Transverse colon (tissue), 4 donors: ENCODE measurements around the gene SMOC1. TPM values are rescaled to one million over a fixed set of nuclear protein-coding genes. Genes with fewer than 3 reads are reported as not detected.

Source experiments
- DNase-seq: peaks from one replicate; pipeline ENCODE4 v3.0.0-alpha.2; 2019
- H3K27ac ChIP-seq, 4 donors: fragments of 200-600 bp; sonication (generic); 2 replicates each; pipeline ENCODE4 v1.5.1; 2016 to 2018; ENCODE audit warnings: inconsistent platforms in 4 of 4
- H3K27me3 ChIP-seq: fragments of 200-600 bp; sonication (generic); 2 replicates; pipeline ENCODE4 v1.5.1; 2017; ENCODE audit warnings: inconsistent platforms
- H3K36me3 ChIP-seq, 4 donors: fragments of 200-600 bp; sonication (generic); 2 replicates each; pipeline ENCODE4 v1.5.1; 2017 to 2019; ENCODE audit warnings: inconsistent platforms in 4 of 4
- H3K4me1 ChIP-seq, 4 donors: fragments of 200-600 bp; sonication (generic); 2 replicates each; pipeline ENCODE4 v1.5.1; 2017 to 2020; ENCODE audit warnings: inconsistent platforms in 4 of 4
- H3K4me3 ChIP-seq, 4 donors: fragments of 200-600 bp; sonication (generic); 1 replicate in 1 of 4; 2 replicates in 3 of 4; pipeline versions ENCODE4 v1.5.1 to v1.6.1; 2017 to 2019; ENCODE audit warnings: inconsistent platforms in 4 of 4
- H3K9me3 ChIP-seq, 2 donors: fragments of 200-600 bp; sonication (generic); 2 replicates each; pipeline ENCODE4 v1.5.1; 2017 to 2019; ENCODE audit warnings: inconsistent platforms in 2 of 2
- CTCF ChIP-seq, 5 experiments: fragments of 200-600 bp in 3 of 5; fragments of 450-650 bp in 2 of 5; sonication (generic) in 3 of 5; IDR thresholded peaks; 1 replicate in 2 of 5; 2 replicates in 3 of 5; pipeline ENCODE4 v1.5.1; 2016 to 2017; ENCODE audit warnings: antibody characterized with exemption in 5 of 5, inconsistent platforms in 3 of 5, mild to moderate bottlenecking in 2 of 5, moderate library complexity in 1 of 5
- EP300 ChIP-seq: sonication (generic); formaldehyde crosslinking; IDR thresholded peaks from one replicate; pipeline ENCODE4 v1.6.1; 2017; ENCODE audit warnings: antibody characterized with exemption, low read depth
- POLR2A ChIP-seq: fragments of 450-650 bp; IDR thresholded peaks from one replicate; pipeline ENCODE4 v1.6.1; 2016; ENCODE audit warnings: antibody characterized with exemption, mild to moderate bottlenecking, moderate library complexity
- POLR2AphosphoS5 ChIP-seq, 3 donors: sonication (generic); formaldehyde crosslinking; IDR thresholded peaks; one replicate each; pipeline ENCODE4 v1.6.1; 2016; ENCODE audit warnings: antibody characterized with exemption in 3 of 3
- WGBS, 2 donors: methylation state at CpG; one replicate each; pipeline ENCODE4 v1.1.5; 2018; ENCODE audit warnings: low coverage in 1 of 2; 5-methylcytosine and 5-hydroxymethylcytosine counted together
- in situ Hi-C, 4 donors: fragments of 200-750 bp; cut with MboI; loops; one replicate each; pipeline versions ENCODE4 v1.15.0 to v1.15.1; 2017; ENCODE audit warnings: low sequenced_read_pairs in 3 of 4, low pct_ligation_motif_present in 1 of 4, low pct_unique_long_range_greater_than_20kb in 1 of 4
- intact Hi-C: fragments of 100-400 bp; cut with DNase I; formaldehyde crosslinking; loops from one replicate; pipeline ENCODE4 v1.15.1; 2023; ENCODE audit warnings: low total_unique reads
- total RNA-seq, 4 donors: library from RNA; depleted of rRNA; stranded (reverse); fragments of >200 nt; gene quantifications; one replicate each; pipeline ENCODE4 v1.1.0, GENCODE V29; 2016

Gene SMOC1
- total RNA-seq, 4 donors from 2014 or later = 0.82 to 1.3 TPM; not detected in 2

DNA sequence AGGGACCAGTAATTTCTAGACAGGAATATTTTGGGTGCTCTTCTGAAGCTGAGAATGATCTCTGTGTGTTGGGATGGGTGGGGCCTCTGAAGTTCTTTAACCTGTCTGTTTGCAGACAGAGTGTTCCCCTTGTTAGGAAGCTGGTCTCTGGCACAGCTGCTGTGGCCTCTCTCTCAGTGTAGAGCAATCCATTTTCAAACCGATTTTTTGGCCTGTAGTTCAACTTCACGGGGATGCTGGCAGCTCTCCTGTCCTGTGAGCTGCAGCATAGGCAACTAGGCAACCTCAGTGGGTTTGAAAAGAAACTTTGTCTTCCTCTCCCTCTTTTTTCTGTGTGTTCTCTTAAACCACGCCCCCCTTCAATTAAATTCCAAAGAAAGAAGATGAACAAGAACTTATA lies 69.1 kb downstream of the SMOC1 start:
- Histone ChIP-seq H3K36me3 (no peaks in the 10 kb centered on the region), H3K27me3 (no peaks in the 10 kb centered on the region), H3K4me1 (no peaks in the 10 kb centered on the region), H3K27ac (no peak overlapping the region), H3K9me3 (peaks cover 0 to 11% of the 10 kb centered on the region in 2 donors), H3K4me3 (no peak overlapping the region)
- TF ChIP-seq POLR2AphosphoS5 (IDR thresholded peaks at IDR 0.05) = no peak
- no peak for TF ChIP-seq CTCF (IDR thresholded peaks at IDR 0.05)
- TF ChIP-seq POLR2A = no peak
- TF ChIP-seq EP300 = no peak
- 54 to 62% methylated on average over 3 of the region's 3 CpGs for WGBS, 2 donors
- in situ Hi-C loops = no loop called here
- no peak for DNase-seq
- intact Hi-C loops = no loop called here

DNA sequence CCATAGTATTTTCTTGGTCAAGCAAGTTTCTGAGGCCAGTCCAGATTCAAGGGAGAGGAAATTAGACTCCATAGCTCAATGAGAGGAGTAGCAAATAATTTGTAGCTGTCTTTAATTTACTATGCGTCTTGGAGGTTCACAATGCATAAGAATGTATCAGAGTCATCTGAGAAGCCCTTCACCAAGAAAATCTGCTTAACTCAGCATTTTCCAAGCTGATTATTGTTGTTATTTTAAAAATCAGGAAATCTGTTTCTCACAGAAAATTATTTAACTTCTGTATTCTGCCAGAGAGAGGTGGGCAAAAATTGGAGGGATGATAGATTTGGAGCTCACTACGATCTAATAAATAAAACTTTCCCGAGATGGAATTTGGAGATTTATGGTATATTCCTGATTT lies 72.0 kb downstream of the SMOC1 start:
- in situ Hi-C loops = no loop called here
- Histone ChIP-seq H3K4me1 (no peaks in the 10 kb centered on the region), H3K27me3 (no peaks in the 10 kb centered on the region), H3K9me3 (no peaks in the 10 kb centered on the region), H3K4me3 (no peak overlapping the region), H3K27ac (no peak overlapping the region), H3K36me3 (no peaks in the 10 kb centered on the region)
- TF ChIP-seq CTCF (IDR thresholded peaks at IDR 0.05) (no peak), POLR2AphosphoS5 (IDR thresholded peaks at IDR 0.05) (no peak), EP300 (no peak), POLR2A (no peak)
- 91 to 96% methylated on average over 3 of the region's 3 CpGs for WGBS, 2 donors
- no peak for DNase-seq
- intact Hi-C loops = no loop called here

DNA sequence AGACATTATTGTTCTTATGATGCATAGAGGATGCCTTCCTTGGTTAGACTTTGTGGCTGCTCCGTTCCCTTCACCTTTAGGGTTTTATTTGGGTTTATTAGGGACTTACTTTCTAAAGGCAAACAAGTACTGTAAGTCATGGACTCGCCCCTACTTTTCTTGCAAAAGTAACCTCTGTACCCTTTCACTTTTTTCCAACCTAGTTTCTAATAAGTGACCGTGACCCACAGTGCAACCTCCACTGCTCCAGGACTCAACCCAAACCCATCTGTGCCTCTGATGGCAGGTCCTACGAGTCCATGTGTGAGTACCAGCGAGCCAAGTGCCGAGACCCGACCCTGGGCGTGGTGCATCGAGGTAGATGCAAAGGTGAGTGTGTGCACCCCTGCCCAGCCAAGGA lies 72.7 kb downstream of the SMOC1 start:
- H3K36me3 ChIP-seq = no peaks in the 10 kb centered on the region
- in situ Hi-C loops = no loop called here
- H3K27me3 ChIP-seq = no peaks in the 10 kb centered on the region
- no peak overlapping the region for H3K4me3 ChIP-seq
- intact Hi-C loops = no loop called here
- no peak for DNase-seq
- H3K9me3 ChIP-seq = no peaks in the 10 kb centered on the region
- 80 to 92% methylated on average over 3 to 9 of the region's 9 CpGs for WGBS, 2 donors
- TF ChIP-seq EP300 = no peak
- no peak for TF ChIP-seq CTCF (IDR thresholded peaks at IDR 0.05)
- no peak for TF ChIP-seq POLR2A
- no peak for TF ChIP-seq POLR2AphosphoS5 (IDR thresholded peaks at IDR 0.05)
- H3K4me1 ChIP-seq = no peaks in the 10 kb centered on the region
- no peak overlapping the region for H3K27ac ChIP-seq

GRCh38 chr14:69953266-69953915 lies 74.2 kb downstream of the SMOC1 start:
- no peaks in the 10 kb centered on the region for H3K9me3 ChIP-seq
- no peak for DNase-seq
- intact Hi-C loops = no loop called here

More at GRCh38 chr14:69953266-69953915, 74.2 kb downstream of the SMOC1 start:
- Histone ChIP-seq H3K27me3 (no peaks in the 10 kb centered on the region), H3K36me3 (no peaks in the 10 kb centered on the region), H3K4me1 (no peaks in the 10 kb centered on the region), H3K27ac (no peak overlapping the region), H3K4me3 (no peak overlapping the region)
- 59 to 92% methylated on average over 3 to 16 of the region's 16 CpGs for WGBS, 2 donors
- TF ChIP-seq EP300 (no peak), POLR2AphosphoS5 (IDR thresholded peaks at IDR 0.05) (no peak), CTCF (IDR thresholded peaks at IDR 0.05) (no peak), POLR2A (no peak)
- in situ Hi-C loops = no loop called here
